Measurements from ENCODE around the gene CFAP61.

Gene CFAP61

GRCh38 chr20:20036756-20037155 is 15.6 kb upstream of the CFAP61 start:
- no peaks in the 10 kb centered on the region for H3K79me2 ChIP-seq (ENCODE audit: insufficient read depth, low read depth)
- no peak overlapping the region for H3K9ac ChIP-seq
- TF ChIP-seq CTCF (conservative IDR thresholded peaks at IDR 0.05; ENCODE audit: low read depth, low read length), result no peak
- H3K4me3 ChIP-seq (IDR thresholded peaks at IDR 0.05; ENCODE audit: insufficient read depth, low read depth, low read length), result no peak overlapping the region
- no peak overlapping the region for H3K4me2 ChIP-seq
- no peaks in the 10 kb centered on the region for H4K20me1 ChIP-seq (ENCODE audit: insufficient read depth)
- no peak overlapping the region for H2AFZ ChIP-seq (ENCODE audit: low read depth)
- H3K27ac ChIP-seq, result no peak overlapping the region
- no peaks in the 10 kb centered on the region for H3K27me3 ChIP-seq (ENCODE audit: insufficient read depth, low read depth)
- H3K4me1 ChIP-seq (ENCODE audit: low read depth, poor library complexity, severe bottlenecking), result no peaks in the 10 kb centered on the region
- 0 out of 2 replicates have a peak, but pooled peaks cover 5% of the 10 kb centered on the region for H3K36me3 ChIP-seq (ENCODE audit: insufficient read depth)

GRCh38 chr20:20037960-20038359 is 14.4 kb upstream of the CFAP61 start:
- no peaks in the 10 kb centered on the region for H3K4me1 ChIP-seq (ENCODE audit: low read depth, poor library complexity, severe bottlenecking)
- no peak overlapping the region for H3K4me2 ChIP-seq
- TF ChIP-seq CTCF (conservative IDR thresholded peaks at IDR 0.05; ENCODE audit: low read depth, low read length), result no peak
- no peak overlapping the region for H3K9ac ChIP-seq
- H3K79me2 ChIP-seq (ENCODE audit: insufficient read depth, low read depth), result no peaks in the 10 kb centered on the region
- no peaks in the 10 kb centered on the region for H4K20me1 ChIP-seq (ENCODE audit: insufficient read depth)
- H2AFZ ChIP-seq (ENCODE audit: low read depth), result no peak overlapping the region
- H3K4me3 ChIP-seq (IDR thresholded peaks at IDR 0.05; ENCODE audit: insufficient read depth, low read depth, low read length), result no peak overlapping the region
- 0 out of 2 replicates have a peak, but pooled peaks cover 5% of the 10 kb centered on the region for H3K36me3 ChIP-seq (ENCODE audit: insufficient read depth)
- no peak overlapping the region for H3K27ac ChIP-seq
- no peaks in the 10 kb centered on the region for H3K27me3 ChIP-seq (ENCODE audit: insufficient read depth, low read depth)

DNA sequence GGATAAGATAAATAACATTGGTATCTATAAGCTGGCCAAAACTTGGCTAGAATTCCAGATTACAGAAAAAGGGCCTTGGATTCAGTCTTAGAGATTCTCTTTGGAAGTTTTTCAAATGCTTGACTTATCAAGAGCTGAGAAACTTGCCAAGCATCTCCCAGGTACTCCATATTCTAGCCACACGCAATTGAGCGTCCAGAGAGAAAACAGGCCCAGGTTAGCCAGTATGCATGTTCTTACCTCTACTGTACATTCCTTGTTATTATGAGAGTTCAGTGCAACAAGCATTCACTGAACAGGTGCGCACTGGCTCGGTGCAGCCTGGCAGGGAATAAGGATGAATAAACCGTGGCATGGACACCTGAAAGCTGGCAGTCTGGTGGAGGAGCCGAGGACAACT is 13.7 kb upstream of the CFAP61 start:
- H3K4me1 ChIP-seq (ENCODE audit: low read depth, poor library complexity, severe bottlenecking), result no peaks in the 10 kb centered on the region
- no peaks in the 10 kb centered on the region for H3K27me3 ChIP-seq (ENCODE audit: insufficient read depth, low read depth)
- no peak overlapping the region for H3K4me3 ChIP-seq (IDR thresholded peaks at IDR 0.05; ENCODE audit: insufficient read depth, low read depth, low read length)
- H3K9ac ChIP-seq, result no peak overlapping the region
- H4K20me1 ChIP-seq (ENCODE audit: insufficient read depth), result no peaks in the 10 kb centered on the region
- H3K27ac ChIP-seq, result no peak overlapping the region
- no peaks in the 10 kb centered on the region for H3K79me2 ChIP-seq (ENCODE audit: insufficient read depth, low read depth)
- no peak for TF ChIP-seq CTCF (conservative IDR thresholded peaks at IDR 0.05; ENCODE audit: low read depth, low read length)
- 0 out of 2 replicates have a peak, but pooled peaks cover 5% of the 10 kb centered on the region for H3K36me3 ChIP-seq (ENCODE audit: insufficient read depth)
- no peak overlapping the region for H3K4me2 ChIP-seq
- H2AFZ ChIP-seq (ENCODE audit: low read depth), result no peak overlapping the region

DNA sequence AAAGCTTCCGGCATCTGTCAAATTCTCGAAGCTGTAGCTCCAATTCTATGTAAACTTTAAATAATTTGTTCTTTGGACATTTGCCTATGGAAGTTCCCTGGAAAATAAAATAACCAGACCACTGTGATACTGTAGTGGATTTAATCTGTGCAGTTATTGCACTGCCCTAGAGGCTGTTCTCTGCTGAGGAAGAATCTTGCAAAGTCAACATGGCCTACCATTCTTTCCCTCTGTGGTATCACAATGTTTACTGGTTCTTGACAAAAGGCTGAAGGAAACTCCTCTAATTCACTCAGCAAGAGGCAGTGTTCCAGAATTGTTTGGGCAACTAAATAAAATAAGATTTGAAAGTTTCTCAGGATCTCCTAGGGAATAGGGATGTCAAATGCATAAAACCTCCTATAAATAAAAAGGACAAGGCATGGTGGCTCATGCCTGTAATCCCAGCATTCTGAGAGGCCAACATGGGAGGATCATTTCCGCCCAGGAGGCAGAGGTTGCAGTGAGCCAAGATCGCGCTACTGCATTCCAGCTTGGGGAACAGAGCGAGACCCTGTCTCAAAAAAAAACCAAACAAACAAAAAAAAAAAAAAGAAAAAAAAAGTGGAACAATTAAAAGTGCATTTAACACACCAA is 12.5 kb upstream of the CFAP61 start:
- H3K36me3 ChIP-seq (ENCODE audit: insufficient read depth), result 0 out of 2 replicates have a peak, but pooled peaks cover 5% of the 10 kb centered on the region
- no peak for TF ChIP-seq CTCF (conservative IDR thresholded peaks at IDR 0.05; ENCODE audit: low read depth, low read length)
- no peak overlapping the region for H2AFZ ChIP-seq (ENCODE audit: low read depth)
- no peak overlapping the region for H3K4me2 ChIP-seq
- no peak overlapping the region for H3K9ac ChIP-seq
- H3K4me3 ChIP-seq (IDR thresholded peaks at IDR 0.05; ENCODE audit: insufficient read depth, low read depth, low read length), result no peak overlapping the region
- no peak overlapping the region for H3K27ac ChIP-seq
- no peaks in the 10 kb centered on the region for H3K4me1 ChIP-seq (ENCODE audit: low read depth, poor library complexity, severe bottlenecking)
- H4K20me1 ChIP-seq (ENCODE audit: insufficient read depth), result no peaks in the 10 kb centered on the region
- no peaks in the 10 kb centered on the region for H3K79me2 ChIP-seq (ENCODE audit: insufficient read depth, low read depth)
- no peaks in the 10 kb centered on the region for H3K27me3 ChIP-seq (ENCODE audit: insufficient read depth, low read depth)

Measured in KMS-11 (cell line).